GM18508 (cell line): ENCODE measurements around the gene GPATCH4.
"Not testable (repeated sequence)": the region's sequence is repeated elsewhere in the genome, so short reads cannot be mapped to it uniquely, and the experiment has no call there.

Experiments used
- ATAC-seq: cut with Tn5 transposase; IDR thresholded peaks from one replicate; pipeline ENCODE4 v1.9.1; 2021; ENCODE audit warnings: moderate number of reproducible peaks; ENCODE audit not compliant: insufficient read depth, unreplicated experiment

GPATCH4 gene

DNA sequence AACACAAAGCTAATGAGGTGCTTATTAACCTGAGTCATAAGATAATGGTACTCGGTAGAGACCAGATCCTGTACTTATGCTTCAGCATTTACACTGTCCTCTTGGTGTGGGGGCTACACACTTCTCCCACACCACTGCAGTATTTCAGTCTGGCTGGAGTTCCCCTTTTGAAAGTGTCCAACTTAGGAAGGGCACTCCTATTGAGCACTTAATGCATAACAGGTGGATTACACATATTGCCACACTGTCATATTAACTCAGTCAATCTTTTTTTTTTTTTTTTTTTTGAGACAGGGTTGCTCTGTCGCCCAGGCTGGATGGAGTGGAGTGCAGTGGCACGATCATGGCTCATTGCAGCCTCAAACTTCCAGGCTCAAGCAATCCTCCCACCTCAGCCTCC lies 1.5 kb downstream of the GPATCH4 start:
- no peak for ATAC-seq

DNA sequence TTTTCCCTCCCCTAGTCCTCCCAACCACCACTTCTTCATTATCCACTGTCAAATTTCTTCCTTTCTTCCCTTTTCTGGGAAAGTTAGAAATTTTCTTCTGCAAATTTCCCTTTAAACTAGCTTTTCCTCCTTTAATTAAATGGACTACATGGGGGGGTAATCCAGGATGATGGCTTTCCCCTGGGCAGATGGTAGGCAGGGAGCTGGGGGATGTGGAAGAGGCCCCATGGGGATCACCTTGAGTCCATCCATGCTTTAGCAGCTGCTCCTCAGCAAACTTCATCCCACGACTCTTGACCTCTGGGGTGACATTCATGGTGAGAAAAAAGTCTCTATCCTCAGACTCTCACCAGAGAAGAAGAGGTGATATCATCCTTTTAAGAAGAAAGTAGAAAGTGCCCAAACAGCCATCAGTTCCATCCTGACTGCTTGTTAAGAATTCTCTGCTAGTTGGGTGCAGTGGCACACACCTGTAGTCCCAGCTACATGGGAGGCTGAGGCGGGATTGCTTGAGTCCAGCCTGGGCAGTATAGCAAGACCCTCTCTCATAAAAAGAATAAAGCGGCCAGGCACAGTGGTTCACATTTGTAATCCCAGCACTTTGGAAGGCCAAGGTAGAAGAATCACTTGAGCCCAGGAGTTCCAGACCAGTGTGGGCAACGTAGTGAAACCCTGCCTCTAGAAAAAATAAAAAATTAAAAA lies 2.4 kb downstream of the GPATCH4 start:
- ATAC-seq: no peak

DNA sequence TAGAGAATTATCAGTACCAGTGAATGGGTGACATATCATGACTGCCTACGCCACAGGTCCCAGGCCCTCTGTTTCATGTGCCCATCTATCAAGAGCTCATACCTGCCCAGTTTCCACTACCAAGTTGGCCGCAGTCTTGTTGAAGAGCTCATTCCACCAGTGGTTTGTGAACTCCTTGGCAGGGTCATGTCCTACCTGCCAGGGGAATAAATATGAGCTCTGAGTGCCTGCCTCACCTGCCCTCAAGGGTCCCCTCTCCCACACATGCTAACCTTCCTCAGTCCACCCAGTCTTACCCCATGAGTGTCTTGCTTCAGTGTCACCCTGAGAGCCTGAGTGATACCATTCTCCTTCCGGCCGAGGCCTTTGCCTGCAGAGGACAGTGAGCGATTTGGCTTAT lies 3.2 kb downstream of the GPATCH4 start:
- no peak for ATAC-seq

DNA sequence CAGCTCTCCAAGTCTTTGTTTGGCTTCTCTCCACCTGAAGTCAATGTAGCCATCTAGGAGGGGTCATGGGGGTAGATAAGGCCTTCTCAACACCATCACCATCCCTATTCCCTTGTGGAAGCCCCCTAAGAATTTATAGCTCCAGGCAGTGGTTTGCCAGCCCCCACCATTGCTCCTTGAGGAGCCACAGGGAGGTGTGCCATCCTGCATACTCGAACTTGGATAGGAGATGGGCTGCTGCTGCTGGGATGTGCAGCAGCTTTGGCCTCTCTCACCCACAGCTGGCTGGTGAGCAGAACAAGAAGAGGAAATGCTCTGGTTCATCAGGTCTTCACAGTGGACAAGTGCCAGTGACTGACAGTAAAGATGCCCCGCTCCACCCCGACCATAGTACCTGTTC lies 4.9 kb downstream of the GPATCH4 start:
- no peak for ATAC-seq

DNA sequence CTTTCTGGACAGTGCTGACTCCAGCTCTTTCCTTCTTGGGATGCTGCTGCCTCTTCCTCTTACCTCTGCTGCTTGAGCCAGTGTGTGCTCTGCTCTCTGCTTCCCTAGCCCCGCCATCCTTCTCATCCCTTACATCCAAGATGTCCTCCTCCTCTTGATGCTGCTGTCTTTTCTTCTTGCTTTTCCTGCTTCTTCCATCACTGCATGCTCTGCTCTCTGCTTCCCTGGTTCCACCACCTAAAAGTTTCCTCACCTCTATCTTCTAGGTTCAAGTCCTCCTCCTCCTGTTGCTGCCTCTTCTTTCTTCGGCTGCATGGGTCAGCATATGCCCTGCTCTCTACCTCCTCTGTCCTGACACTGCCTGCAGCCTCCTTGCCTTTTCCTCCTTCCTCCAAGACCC lies 6.3 kb downstream of the GPATCH4 start:
- ATAC-seq: no peak

DNA sequence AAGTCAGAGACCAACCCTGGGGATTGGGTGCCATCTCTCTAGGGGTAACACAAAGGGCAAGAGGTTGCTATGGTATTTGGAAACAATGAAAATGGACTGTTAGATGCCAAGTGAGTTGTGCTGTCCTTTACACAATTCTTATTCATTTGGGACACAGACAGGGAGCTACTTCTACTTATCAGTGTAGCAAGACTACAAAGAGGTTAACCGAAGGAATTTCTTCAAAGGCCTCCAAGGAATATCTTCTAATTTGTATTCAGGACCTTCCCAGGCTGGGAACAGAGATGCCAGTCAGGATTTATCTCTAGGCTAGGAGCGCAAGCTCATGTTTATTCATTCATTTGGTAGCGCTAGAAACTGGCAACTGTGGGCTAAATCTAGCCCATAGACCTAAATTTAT lies 7.1 kb downstream of the GPATCH4 start:
- ATAC-seq: no peak

DNA sequence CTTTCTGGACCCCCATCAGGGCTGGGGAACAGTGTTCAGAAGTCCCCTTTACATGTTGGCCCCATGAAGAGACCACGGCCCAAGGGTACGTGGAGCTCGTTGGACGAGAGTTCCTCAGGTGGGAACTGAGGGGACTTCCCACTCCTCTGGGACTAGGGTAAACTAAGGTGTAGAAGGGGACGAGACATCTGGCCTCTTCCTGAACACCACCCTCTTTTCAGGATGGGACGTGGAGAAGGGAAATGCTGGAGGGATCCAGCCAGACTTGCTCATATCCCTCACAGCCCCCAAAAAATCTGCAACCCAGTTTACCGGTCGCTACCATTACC lies 7.7 kb downstream of the GPATCH4 start:
- no peak for ATAC-seq

DNA sequence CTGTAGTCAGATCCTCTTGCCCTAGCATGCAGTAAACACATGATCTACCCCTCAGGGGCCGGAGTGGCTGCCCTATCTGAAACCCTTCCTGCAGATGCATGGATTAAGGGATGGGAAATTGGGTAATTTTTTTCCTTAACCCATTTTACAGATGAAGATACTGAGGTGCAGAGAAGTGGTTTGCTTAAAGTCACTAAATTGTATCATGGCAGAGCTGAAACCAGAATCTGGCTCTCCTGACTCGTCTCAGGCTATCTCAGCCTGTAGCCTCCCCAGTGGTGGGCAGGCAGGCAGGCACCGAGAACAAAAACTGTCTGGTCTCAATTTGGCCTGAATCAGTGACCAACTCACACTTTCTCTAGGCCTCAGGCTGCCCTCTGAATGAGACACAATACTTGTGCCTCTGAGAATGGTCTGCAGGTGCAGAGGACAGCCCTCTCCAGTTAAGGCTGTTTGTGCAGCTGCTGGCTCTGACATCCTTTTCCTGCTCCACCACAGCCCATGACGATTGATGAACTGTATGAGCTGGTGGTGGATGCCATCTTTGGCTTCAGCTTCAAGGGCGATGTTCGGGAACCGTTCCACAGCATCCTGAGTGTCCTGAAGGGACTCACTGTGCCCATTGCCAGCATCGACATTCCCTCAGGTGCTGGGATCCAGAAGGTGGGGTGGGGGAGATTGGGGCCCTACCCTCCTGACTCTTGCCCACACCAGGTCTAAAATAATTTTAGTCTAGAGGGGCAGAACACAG lies 8.2 kb downstream of the GPATCH4 start:
- ATAC-seq: no peak

DNA sequence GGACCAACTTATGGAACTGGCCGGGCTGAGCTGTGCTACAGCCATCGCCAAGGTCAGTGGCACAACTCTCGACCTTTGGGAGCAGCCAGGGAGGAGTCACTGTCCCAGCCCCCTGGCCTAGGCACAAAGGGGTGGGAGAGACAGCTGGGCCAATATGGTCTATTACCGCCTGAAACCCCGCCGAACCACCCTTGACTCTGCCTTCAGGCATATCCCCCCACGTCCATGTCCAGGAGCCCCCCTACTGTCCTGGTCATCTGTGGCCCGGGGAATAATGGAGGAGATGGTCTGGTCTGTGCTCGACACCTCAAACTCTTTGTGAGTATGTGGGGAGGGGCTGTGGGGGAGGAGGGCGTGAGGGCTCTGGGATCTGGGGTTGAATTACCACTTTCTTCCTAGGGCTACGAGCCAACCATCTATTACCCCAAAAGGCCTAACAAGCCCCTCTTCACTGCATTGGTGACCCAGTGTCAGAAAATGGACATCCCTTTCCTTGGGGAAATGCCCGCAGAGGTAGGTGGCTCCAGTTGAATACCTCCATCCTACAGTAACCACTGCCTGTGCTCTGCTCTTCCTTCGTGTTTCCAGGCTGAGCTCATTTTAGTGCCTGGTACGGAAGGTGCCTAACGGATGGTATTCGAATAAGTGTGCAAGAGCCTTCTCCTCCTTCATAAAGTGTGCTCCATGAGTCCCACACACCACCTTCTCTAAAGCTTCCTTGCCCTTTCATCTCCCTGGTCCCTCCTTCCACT lies 8.9 kb downstream of the GPATCH4 start:
- no peak for ATAC-seq

DNA sequence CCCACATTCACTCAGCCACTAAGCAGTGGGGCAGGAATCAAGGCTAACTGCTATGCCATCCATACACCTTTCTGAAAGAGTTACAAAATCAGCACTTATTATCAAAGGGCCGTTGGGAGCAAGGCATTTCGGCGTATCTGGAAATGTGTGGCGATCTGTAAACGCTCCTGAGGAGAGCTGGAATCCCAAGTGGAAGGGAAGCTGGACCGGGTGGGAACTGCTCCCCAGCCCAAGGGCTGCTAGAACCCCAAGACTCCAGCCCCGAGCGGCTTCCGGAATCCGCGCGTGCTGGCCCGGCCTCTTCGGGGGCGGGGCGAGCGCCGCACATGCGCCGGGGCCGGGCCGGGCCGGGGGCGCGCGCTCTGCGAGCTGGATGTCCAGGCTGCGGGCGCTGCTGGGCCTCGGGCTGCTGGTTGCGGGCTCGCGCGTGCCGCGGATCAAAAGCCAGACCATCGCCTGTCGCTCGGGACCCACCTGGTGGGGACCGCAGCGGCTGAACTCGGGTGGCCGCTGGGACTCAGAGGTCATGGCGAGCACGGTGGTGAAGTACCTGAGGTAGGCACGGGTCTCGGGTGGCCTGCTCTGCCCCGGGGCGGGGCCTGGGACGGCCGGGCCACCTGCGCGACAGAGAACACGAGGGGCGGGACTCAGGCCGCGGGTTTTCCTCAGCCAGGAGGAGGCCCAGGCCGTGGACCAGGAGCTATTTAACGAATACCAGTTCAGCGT lies 9.7 kb downstream of the GPATCH4 start, which contains the start of gene NAXE:
Gene NAXE, plus strand, starts transcription at position 345 of the 726 bp plus-strand sequence. Its CDS starts 29 bp downstream, at position 374.
- no peak for ATAC-seq

DNA sequence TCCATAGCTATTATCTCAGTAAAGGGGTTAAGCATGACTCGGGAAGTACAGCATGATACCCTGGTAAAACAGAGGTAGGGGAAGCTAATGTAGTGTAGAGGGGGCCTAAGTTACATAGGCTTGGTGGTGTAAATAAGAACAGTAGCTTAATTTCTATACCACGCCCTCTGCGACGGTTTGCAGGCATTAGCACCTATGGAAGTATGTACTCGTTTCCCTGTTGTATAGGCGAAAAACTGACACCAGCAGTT lies 10.2 kb downstream of the GPATCH4 start:
- ATAC-seq: no peak

DNA sequence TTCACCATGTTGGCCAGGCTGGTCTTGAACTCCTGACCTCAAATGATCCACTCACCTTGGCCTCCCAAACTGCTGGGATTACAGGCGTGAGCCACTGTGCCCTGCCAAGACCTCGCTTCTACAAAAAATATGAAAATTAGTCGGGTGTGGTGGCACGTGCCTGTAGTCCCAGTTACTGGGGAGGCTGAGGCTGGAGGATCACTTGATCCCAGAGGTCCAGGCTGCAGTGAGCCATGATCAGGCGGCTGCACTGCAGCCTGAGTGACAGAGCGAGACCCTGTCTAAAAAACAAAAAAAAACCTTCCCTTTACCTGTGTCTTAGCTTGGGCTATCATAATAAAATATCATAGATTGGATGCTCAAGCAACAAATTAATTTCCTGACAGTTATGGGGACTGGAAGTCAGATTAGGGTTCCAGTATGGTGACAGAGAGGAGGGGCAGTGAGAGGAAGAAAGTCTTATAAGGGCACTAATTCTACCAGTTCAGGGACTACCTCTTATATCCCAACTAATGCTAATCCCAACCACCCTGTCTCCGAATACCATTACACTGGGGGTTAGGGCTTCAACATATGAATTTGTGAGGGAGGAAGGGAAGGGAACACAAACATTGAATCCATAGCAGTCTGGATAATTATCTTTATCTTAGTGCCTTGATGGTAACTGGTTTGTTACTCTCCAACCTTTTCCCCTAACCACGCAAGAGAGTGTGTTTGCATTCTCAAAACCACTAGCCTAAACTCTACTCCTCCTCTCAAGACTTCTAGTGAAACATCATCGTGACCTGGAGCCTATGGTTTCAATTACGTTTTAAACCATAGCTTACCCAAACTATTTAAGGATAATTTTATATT lies 10.7 kb downstream of the GPATCH4 start:
- no peak for ATAC-seq

DNA sequence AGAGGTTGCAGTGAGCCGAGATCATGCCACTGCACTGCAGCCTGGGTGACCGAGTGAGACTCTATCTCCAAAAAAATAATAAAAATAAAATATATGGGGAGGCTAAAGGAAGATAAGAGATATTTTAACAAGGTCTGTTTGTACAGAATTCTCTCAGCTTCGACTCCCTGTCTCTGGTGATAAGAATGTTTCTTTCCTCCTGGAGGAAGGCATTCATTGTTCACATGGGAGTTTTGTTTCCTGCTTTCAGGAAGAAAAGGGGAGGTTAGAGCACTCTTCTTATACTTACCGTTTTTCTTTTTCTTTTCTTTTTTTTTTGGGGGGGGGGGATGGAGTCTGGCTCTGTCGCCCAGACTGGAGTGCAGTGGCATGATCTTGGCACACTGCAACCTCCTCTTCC lies 11.7 kb downstream of the GPATCH4 start:
- ATAC-seq: no peak

DNA sequence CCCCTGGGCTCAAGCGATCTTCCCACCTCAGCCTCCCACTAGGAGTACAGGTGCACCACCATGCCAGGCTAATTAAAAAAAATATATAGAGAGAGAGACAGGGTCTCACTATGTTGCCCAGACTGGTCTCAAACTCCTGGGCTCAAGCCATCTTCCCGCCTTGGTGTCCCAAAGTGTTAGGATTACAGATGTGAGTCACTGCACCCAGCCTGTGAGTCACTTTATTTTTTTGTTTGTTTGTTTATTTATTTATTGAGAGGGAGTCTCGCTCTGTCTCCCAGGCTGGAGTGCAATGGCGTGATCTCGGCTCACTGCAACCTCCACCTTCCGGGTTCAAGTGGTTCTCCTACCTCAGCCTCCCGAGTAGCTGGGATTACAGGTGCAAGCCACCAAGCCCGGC lies 13.4 kb downstream of the GPATCH4 start:
- not testable (repeated sequence) for ATAC-seq

DNA sequence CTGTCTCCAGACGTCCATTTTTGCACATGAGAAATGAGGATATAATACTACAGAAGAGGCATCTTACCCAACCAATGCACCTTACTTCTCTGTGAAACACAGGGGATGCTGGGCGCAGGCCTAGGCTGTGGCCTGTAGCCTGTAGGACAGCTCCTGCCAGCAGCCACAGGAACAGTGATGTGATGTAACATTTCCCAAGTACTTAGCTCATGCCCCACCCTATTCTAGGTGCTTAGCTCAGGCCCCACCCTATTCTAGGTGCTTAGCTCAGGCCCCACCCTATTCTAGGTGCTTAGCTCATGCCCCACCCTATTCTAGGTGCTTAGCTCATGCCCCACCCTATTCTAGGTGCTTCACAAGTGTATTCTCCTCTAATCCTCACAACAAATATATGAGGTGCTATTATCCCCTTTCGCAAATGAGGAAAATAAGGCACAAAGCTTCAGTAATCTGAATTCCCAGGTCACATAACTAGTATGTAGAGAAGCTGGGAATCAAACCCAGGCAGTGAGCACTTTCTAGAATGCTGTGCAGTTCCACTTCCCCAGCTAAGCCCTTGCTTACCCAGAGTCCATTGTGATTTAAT lies 14.3 kb downstream of the GPATCH4 start:
- no peak for ATAC-seq

DNA sequence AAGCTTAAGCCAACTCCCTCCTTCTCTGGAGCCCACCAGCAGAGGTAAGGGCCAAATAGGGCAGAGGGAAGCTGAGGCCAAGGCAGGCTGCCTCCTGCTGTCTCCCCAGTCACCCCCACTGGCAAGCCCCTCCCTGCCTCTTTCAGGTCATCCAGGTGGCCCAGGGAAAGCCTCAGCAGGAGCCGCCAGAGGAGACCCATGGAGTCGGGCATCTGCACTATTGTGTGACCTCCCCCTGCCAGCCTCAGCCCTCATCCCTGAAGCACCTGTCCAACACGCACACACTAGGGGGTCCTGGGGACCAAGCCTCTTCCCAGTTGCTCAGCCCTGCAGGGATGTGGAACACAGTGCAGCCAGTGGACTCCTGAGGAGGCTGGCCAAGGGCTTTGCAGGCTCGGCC lies 15.0 kb downstream of the GPATCH4 start:
- ATAC-seq: no peak

DNA sequence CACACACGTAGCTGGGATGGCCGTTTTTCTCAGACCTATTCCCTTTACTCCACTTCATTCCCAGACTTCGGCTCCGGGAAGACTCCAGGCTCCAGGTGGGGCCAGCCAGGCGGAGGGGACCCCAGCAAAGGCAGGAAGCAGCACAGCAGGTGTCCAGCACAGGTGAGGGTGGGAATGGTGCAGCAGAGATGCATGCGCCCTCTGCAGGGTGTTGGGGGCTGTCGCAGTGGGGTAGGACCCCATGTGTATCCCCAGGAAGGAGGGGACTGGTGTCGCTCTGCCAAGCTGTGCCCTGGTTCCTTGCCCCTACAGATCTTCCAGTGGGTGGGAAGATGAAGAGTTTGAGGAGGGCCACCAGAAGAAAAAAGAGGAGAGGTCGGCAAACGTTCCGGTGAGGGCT lies 16.5 kb downstream of the GPATCH4 start:
- ATAC-seq: no peak

DNA sequence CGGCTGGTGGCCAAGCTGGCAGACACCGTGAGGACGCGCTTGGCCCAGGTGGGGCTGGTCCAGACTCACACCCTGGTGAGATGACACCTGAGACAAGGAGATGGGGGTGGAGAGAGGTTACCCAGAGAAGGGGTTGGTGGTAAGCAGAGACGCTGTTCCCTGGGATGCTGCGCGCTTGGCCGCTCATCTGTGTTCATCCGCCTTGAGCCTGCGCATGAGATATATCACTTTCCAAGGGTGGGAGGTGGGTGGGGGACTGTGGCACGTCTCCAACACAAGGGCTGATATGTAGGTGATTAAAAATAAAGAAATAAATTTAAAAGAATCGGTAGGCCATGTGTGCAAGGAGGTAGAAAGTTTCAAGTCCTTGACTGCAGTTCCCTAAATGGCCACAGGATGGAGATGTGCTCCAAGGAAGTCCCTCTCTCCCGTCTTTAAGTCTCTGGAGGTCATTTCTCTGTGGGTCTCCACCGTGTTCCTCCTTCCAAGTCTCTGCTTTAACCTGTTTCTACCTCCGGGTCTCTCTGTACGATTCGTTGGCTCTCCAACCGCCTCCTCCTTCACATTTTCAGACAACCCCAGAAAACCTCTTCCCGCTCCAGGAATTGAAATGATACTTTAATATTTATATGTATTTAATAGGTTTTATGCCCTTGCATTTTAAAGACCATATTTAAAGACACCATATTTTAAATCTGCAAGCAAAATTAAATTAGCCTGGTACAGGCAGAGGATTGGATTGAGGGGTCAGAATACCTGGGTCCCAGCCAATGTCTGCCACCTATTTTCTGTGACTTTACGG lies 17.3 kb downstream of the GPATCH4 start:
- no peak for ATAC-seq
